Stimulated activated CD4-positive, alpha-beta T cell treated with anti-CD3 and anti-CD28 coated beads, Interleukin-12 subunit alpha, Interleukin-12 subunit beta, amount 100 ng/mL, for 48 hours (primary cell): ENCODE measurements around the gene APBA2.

ENCODE experiments used
- DNase-seq, 3 donors: peaks; one replicate each; pipeline ENCODE4 v3.0.0-alpha.2; 2020; ENCODE audit warnings: low read depth in 2 of 3, low spot score in 1 of 3

The APBA2 gene

DNA sequence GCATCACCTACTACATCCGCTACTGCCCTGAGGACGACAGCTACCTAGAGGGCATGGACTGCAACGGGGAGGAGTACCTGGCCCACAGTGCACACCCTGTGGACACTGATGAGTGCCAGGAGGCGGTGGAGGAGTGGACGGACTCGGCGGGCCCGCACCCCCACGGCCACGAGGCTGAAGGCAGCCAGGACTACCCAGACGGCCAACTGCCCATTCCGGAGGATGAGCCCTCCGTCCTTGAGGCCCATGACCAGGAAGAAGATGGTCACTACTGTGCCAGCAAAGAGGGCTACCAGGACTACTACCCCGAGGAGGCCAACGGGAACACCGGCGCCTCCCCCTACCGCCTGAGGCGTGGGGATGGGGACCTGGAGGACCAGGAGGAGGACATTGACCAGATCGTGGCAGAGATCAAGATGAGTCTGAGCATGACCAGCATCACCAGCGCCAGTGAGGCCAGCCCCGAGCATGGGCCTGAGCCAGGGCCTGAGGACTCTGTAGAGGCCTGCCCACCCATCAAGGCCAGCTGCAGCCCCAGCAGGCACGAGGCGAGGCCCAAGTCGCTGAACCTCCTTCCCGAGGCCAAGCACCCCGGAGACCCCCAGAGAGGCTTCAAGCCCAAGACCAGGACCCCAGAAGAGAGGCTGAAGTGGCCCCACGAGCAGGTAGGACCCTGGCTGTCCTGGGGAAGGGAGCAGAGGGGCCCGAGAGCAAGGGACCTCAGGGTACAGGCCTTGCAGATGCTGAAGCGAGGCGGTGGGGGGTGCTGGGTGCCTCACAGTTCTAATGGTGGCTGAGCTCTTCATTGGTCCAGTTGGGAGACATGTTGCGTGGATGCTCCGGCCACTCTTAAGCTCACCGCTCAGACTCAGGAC, 168.6 kb downstream of the APBA2 start:
- DNase-seq = no peak

DNA sequence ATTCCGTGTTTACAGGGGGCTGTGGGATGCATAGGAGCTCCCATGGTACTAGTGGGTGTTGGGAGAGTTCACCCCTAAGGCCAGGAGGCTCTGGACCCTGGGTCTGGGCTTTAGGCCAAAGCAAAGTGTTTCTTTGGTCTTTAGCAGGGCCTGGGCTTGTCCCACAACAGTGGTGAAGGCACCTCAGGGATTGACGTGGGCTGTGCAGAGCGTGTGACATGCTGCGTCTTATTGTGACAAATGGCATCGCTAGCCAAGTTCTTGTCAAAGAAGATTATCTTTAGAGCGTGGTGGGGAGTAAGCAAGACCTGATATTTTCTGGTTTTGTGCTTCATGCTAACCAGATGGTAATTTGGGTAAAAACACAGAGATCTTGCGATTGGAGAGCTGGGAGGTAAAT, 170.1 kb downstream of the APBA2 start:
- no peak for DNase-seq

DNA sequence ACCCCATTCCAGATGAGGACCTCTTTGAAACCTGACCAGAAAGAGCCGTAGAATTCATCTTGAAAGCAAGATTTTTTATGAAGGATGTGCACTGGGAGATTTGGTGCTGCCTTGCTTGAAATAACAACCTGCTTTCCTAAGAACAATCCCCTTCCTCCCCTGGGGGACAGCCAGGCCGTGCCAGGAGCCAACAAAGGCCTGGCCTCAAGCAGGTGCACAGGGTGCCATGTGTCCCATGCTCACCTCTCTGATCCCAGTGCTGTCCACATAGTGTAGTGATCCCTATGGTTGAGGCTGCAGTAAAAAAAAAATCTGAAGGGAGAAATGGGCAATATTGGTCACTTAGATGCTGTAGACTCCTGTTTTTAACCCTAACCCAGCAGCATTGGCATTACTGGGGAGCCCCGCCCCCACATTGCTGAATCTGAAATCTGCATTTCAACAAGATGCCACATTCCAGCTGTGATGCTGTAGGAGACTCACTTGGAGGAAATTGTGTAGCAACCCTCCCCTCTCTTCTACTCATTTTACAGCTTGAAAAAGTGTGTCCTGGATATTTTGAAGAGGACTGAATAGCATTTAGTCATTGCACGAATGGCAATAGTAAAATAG, 171.2 kb downstream of the APBA2 start:
- no peak for DNase-seq

DNA sequence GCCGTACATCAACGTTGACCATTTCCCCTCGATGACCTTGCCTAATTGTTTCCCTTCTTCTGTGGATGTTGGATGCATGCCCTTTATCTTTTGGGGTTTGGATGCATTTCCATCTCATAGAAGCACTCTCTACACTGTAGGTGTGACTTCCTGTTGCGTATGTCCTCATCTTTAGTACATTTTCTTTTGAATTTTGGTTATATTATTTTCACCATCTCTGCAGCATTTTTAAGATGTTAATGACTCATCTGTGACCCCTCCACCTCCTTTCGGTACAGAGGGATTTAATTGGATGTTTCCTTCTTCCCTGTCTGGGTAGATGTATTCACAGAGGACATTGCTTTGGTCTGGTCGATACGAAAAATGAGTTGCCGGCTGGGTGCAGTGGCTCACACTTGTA, 172.1 kb downstream of the APBA2 start:
- no peak for DNase-seq

DNA sequence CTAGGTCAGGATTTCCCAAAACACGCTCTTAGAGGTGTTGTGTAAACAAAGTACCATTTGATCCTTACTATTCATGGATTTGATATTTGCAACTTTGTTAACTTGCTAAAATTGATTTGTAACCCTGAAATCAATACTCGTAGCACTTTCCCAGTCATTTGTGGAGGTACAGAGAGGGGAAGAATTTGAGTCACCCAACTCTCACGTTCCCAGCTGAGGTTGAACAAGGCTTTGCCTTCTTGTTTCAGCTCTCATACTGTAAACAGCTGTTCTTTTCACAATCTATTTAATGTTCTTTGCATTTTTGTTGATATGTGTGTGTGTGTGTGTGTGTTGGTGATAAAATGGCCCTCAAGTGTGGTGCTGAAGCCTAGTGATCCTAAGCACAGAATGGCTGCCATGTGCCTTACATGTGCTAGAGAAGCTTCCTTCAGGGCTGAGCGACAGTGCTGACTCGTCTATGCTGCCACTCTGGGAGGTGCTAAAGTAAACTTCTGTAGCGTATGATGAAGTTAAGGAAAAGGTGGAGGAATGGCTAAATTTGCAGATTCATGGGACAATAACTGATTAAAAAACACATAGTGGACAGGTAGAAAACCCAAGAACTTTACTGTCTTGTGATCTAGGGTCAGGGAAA, 173.2 kb downstream of the APBA2 start:
- DNase-seq = no peak

DNA sequence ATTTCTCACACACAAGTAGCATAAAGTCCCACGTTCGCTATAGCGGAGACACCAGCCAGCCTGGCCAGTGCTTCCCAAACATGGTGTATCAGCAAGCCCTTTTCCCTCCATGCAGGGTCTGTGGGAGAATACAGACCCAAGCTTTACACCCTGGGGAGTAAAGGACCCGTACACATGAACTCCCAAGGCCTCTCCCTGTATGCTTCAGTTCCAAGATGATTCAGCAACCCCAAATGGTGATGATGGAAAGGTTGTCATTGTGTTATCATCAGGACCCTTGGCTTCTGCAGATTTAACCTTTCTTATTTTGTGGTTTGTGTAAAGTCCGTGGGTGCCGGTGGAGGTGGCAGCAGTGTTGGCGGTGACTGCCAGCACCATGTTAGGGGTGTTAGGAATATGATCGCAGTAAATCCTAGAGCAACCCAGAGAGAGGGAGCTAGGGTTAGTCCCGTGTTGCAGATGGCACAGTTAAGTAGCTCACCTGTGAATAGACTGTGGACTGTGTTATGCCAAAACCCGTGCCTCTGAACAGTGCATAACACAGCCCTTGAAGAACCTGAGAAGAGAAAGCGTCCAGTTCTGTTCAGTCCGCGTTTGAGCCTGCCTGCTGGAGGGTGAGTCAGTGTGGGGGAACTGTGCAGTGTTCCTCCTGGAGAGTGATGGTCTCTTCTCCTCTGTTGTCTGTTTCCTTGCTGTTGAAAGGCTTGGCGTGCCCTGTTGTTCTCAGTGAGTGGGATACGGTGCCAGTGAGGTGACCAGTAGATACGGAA, 174.3 kb downstream of the APBA2 start:
- DNase-seq = no peak

DNA sequence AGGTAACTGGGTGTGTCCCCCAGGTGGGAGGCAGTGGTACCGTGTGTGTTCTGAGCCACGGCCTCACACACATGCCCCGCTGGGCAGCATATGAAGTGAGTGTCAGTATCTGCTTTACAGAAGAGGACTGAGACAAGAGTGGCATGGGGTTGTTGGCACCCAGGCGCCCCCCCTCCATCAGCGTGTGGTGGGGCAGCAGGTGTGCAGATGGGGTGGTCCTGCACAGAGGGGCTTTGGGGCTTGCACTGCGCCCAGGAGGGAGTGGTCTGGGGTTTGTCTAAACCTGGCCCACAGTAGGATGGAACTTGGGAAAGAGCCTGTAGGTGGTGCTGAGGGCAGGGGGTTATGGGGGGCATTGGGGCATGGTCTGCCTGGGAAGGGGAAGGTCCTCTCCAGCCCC, 176.0 kb downstream of the APBA2 start:
- DNase-seq = no peak

DNA sequence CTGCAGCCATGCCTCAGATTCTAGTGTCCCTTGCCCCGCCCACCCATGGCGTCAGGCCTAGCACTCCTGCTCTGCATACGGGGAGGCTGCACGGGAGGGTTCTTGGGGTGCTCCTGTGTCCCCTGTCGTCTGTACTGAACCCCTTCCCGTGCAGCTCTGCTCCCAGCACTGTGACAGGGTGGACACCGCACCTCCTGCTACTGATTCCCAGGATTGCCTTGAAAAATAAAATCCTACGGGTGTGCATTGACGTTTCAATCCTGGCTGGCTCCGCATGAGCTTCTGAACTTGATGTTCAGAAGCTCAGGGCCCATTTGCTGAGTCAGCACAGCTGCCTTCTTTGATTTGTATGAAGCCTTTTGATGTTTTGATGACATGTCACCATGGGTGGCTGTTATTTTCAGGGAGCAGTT, 176.4 kb downstream of the APBA2 start:
- DNase-seq = no peak

DNA sequence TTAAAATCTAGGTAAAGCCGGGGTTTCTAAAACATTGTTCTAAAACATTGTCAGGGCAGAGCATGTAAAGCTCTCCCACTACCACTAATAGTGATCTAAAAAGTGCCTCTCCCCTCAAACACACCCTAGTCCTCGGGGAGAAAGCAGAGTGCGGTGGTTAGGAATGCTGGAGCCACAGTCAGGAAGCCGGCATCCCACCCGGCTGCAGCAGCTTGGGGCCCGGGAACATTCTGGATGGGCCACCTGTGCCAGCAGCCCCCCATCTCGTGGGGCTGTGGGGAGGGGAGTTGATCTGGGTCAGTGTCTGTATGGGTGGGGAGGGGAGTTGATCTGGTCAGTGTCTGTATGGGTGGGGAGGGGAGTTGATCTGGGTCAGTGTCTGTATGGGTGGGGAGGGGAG, 176.9 kb downstream of the APBA2 start:
- DNase-seq = no peak

DNA sequence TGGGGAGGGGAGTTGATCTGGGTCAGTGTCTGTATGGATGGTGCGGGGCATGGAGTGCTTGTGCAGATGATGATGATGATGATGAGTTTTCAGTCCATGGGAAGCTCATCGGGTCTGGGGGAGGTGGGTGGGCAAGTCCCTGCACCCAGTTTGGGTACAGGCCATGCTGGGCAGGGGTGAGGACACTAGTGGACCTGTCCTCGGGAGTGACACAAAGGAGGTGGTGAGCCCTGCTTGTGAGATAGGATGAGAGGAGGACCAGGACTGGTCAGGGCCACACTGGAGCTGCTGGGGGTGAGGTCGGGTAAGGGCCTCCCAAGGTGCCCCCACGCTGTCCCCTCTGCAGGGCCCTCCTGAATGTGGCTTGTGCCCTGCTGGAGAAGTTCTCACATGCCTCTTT, 177.9 kb downstream of the APBA2 start:
- no peak for DNase-seq

DNA sequence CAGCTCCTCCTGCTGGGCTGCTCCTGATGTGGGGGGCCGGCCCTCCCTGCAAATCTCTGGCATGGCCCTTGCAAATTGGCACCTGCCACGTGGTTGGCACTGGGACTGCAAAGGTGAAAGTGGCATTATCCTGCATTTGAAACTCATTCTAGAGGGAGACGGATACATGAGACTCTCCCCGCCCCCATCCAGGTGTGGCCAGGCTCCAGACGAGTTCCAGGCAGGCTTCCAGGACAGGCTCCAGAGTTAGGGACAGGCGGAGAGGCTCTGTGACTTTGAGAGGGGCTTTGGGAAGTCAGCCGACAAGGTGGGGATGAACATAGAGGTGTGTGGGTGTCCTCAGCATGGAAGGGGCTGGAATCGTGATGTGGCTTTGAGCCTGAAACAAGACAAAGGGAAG, 178.5 kb downstream of the APBA2 start:
- no peak for DNase-seq

DNA sequence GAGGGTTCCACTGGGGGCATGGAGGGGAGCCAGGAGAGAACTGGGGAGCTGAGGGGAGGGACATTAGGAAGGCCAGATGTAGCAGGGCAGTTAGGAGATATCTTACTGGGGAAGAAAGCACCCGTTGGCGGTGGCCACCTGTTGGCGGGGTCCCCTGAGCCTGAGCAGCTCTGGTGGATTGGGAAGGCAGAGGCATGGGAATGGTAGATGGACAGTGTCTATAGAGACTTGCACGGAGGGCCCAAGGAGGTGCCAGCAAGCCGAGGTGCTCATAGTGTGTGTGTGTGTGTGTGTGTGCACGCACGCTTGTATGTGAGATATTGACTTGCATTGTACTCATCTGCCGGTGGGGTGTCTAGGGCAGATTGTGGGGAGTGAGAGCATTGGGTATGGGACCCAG, 179.0 kb downstream of the APBA2 start:
- no peak for DNase-seq

DNA sequence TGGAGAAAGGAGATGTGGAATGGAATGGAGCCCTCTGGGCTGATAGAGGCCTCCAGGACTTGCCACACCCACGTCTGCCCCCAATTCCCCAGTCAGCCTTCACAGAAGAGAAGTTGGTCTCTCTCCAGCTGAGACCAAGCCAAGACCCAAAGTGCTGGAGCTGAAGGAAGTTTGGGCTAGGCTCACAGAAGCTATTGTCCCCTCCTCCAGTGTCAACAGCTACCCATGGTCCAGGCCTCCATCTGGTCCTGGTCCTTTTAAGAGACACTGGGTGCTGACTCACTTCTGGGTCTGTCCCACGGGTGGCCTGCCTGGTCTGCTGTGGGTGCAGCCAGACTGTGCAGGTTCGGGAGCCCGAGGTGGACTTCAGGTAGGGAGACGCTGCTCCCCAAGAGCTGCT, 179.8 kb downstream of the APBA2 start:
- no peak for DNase-seq

DNA sequence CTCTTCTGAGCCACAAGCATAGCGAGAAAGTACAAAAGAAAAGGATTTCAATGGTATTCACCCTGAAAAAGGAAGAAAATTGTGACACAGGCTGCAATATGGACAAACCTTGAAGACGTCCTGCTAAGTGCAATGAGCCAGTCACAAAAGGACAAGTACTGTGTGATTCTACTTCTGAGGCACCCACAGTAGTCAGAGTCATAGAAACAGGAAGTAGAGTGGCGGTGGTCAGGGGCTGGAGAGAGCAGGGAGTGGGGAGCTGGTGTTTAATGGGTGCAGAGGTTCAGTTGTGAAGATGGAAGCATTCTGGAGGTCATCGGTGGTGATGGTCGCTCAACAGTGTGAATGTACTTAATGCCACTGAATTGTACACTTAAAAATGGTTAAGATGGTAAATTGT, 180.5 kb downstream of the APBA2 start:
- DNase-seq = no peak

DNA sequence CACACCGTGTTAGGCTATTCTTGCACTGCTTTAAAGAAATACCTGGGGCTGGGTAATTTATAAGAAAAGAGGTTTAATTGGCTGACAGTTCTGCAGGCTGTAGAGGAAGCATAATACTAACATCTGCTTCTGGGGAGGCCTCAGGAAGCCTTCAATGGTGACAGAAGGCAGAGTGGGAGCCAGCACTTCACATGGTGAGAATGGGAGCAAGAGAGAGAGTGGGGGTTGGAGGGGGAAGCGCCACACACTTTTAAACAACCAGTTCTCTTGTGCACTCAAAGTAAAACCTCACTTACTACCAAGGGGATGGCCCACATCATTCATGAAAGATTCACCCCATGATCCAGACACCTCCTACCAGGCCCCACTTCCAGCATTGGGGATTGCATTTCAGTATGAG, 181.1 kb downstream of the APBA2 start:
- DNase-seq = no peak

DNA sequence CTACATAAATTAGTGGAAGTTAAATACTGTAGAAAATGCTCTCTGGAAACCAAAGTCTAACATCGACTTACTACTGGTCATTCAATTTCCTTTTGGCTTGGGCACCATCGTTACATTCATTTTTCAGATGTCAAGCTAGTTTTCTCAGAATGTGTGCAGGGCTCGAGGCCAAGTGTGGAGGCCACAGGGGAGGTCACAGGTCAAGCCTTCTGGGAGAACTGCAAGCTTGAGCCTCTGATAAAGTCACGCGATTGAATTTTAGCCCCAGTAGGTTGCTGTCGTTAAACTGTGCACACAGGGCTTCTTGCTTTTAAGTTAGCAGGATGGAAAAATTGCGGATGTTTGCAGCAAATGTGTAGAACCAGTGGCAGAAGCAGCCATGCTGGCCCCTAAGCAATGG, 182.2 kb downstream of the APBA2 start:
- DNase-seq = no peak

DNA sequence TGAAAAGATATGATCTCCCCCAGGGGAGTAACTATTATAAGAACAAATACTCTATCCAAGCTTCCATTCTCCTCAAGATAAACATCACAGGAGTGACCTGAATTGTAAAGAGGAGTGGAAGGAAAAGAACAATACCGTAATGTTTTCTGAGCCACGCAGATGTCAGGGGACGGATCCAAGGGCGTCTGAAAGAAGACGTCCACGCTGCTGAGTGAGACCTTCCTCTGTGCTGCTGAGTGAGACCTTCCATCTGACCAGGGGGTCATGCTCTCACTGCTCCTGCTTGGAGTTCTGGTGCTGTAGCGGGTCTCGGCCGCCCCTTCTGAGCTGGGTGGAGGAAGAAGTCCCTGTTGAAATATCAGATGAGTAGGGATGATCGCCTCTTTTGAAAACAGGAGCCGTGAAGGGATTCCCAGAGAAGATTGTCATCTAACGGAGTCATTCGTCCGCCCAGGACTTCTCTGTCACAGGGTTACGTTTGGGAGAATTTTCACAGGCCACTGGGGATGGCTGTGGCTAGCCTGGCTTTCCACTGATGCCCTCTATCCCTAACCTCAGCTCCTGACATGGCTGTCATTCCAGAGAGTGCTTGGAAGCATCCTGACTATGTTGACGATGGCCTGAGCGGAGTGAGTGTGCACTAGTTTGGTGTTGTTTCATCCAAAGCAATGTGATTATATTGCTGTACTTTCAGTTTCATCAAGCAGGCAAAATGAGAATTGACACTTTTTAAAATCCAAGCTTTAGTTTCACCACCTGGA, 184.9 kb downstream of the APBA2 start:
- DNase-seq = no peak

DNA sequence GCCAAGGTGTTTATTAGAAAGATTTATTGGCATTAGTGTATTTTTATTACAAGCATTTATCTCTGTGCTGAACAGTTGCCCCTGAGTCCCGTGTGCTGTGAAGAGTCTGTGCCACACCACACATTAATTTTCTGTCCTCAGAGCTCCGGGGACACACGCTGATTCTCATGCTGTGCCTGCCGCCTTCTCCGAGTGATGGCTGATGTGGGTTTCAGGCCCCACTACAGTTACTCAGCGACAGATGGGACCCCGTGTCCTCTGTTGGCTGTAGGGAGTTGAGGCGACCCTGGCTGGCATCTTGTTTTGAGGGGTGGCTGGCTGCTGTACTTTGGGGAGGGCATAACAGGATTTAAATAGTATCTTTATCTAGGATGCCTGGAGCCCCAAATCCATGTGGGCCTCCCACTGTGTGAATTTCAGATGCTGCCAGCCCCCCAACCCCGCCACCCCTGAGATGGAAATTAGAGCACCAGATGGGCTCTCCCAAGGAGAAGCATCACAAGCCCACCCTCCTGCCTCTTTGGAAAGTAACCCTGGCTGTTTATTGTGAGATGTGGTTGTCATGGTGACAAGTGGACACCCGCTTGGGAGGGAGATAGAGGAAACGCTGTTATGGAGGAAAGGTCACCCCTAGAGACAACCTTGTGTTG, 185.6 kb downstream of the APBA2 start:
- no peak for DNase-seq

DNA sequence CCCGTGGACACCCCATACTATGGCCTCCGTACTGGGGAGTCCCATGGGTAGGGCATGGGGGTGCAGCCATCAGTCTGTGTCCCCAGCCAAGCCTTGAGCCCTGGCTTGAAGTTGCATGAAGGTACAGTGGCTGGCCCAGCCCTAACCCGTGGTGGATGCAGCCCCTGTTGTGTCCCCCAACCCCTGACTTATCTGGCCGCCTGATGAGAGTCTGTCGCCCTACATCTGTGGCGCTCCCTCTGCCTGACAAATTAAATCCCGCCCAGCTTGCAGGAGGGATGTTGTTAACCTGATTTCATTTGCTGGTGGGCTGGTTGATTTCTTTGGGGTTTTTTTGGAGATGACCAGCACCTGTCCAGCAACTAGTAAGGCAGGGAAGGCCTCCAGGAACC, 186.1 kb downstream of the APBA2 start:
- DNase-seq = no peak

DNA sequence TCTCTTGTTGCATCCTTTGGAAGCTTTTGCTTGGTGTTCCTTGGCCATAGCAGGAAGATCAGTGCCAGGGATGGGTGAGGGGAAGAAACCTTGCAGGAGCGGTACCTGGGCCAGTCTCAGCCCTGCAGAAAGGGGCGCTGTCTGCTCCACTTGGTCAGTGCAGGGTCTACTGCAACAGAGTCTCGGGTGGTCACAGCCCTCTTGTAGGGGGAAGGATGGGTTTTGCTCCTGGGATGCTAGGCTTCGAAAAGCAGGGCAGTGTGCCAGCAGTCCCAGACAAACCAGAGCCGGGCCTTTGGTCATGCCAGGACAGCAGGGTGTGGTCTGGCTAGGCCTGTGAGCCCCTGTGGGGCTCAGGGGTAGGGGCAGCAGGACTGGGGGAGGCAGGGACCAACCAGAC, 186.7 kb downstream of the APBA2 start:
- no peak for DNase-seq
